ENCODE data around the gene NRG2.

GRCh38 chr5:139895046-139895445 is 148.1 kb downstream of the NRG2 start:
- TF ChIP-seq CTCF (IDR thresholded peaks at IDR 0.05) (no peak), POLR2A (IDR thresholded peaks at IDR 0.05) (no peak), EP300 (IDR thresholded peaks at IDR 0.05) (no peak)

Measured in ovary (tissue), 3 donors.